Tibial nerve (tissue), 4 donors: Measurements from ENCODE around the gene HOXA3.

Source experiments
- EP300 ChIP-seq, 2 donors: sonication (generic); formaldehyde crosslinking; IDR thresholded peaks; one replicate each; pipeline ENCODE4 v1.6.1; 2017; ENCODE audit warnings: antibody characterized with exemption in 2 of 2, mild to moderate bottlenecking in 1 of 2
- POLR2A ChIP-seq, 2 donors: fragments of 450-650 bp; IDR thresholded peaks; one replicate each; pipeline ENCODE4 v1.6.1; 2017; ENCODE audit warnings: antibody characterized with exemption in 2 of 2, mild to moderate bottlenecking in 2 of 2, moderate library complexity in 2 of 2
- TF ChIP-seq, protein P1 (sequence below), 5 experiments: fragments of 200-600 bp in 3 of 5; fragments of 450-650 bp in 2 of 5; sonication (generic) in 3 of 5; IDR thresholded peaks; one replicate each; pipeline ENCODE4 v1.5.1; 2016 to 2019; ENCODE audit warnings: antibody characterized with exemption in 5 of 5, mild to moderate bottlenecking in 3 of 5, moderate library complexity in 2 of 5

- no peak for TF ChIP-seq EP300 (IDR thresholded peaks at IDR 0.05)
- TF ChIP-seq, protein P1, sequence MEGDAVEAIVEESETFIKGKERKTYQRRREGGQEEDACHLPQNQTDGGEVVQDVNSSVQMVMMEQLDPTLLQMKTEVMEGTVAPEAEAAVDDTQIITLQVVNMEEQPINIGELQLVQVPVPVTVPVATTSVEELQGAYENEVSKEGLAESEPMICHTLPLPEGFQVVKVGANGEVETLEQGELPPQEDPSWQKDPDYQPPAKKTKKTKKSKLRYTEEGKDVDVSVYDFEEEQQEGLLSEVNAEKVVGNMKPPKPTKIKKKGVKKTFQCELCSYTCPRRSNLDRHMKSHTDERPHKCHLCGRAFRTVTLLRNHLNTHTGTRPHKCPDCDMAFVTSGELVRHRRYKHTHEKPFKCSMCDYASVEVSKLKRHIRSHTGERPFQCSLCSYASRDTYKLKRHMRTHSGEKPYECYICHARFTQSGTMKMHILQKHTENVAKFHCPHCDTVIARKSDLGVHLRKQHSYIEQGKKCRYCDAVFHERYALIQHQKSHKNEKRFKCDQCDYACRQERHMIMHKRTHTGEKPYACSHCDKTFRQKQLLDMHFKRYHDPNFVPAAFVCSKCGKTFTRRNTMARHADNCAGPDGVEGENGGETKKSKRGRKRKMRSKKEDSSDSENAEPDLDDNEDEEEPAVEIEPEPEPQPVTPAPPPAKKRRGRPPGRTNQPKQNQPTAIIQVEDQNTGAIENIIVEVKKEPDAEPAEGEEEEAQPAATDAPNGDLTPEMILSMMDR (IDR thresholded peaks at IDR 0.05), result no peak
- TF ChIP-seq POLR2A (IDR thresholded peaks at IDR 0.05), result no peak
These were observed 3.6 kb upstream of the HOXA3 start for GRCh38 chr7:27155816-27156507.
